GM12801 (cell line): ENCODE measurements around the gene PRM1.

ENCODE experiments used
- TF ChIP-seq, protein P1 (sequence below): IDR thresholded peaks from one replicate; pipeline ENCODE4 v1.5.1; 2011; ENCODE audit warnings: control low read depth; ENCODE audit not compliant: insufficient read length; ENCODE audit errors: extremely low read depth

Gene PRM1

DNA sequence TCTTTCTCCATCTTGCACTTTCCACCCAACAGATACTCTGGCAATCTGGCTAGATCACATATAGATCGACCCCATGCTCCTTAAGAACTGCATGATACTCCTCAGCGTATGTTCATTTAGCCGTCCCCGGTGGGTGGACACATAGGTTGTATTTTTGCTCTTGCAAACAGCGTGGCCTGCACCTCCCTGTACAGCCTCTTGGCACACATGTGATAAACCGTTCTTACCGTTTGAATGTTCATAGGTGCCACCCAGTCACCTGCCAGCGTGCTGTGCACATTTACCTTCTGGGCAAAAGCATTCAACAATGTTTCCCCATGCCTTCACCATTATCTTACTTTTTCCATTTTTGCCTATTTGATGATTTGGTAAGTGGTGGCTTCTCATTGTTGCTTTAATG lies 18.2 kb downstream of the PRM1 start:
- TF ChIP-seq, protein P1, sequence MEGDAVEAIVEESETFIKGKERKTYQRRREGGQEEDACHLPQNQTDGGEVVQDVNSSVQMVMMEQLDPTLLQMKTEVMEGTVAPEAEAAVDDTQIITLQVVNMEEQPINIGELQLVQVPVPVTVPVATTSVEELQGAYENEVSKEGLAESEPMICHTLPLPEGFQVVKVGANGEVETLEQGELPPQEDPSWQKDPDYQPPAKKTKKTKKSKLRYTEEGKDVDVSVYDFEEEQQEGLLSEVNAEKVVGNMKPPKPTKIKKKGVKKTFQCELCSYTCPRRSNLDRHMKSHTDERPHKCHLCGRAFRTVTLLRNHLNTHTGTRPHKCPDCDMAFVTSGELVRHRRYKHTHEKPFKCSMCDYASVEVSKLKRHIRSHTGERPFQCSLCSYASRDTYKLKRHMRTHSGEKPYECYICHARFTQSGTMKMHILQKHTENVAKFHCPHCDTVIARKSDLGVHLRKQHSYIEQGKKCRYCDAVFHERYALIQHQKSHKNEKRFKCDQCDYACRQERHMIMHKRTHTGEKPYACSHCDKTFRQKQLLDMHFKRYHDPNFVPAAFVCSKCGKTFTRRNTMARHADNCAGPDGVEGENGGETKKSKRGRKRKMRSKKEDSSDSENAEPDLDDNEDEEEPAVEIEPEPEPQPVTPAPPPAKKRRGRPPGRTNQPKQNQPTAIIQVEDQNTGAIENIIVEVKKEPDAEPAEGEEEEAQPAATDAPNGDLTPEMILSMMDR: no peak

DNA sequence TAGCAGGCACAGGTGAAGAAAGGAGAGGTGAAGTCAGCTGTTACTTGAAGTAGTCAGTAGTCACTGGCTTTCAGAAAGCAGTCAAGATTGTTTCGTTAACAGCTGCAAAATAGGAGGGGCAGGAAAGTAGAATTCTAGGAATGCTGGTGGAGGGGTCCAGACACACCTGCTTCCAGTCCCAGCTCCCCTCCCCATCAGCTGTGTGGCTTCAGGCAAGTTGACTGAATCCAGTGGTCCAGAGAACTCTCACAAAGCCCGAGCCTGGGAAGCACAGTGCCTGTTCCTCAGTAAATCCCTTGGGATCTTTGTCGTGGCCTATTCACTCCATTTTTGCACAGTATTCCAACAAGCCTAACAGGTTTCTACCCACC lies 20.5 kb downstream of the PRM1 start:
- TF ChIP-seq, protein P1: no peak

DNA sequence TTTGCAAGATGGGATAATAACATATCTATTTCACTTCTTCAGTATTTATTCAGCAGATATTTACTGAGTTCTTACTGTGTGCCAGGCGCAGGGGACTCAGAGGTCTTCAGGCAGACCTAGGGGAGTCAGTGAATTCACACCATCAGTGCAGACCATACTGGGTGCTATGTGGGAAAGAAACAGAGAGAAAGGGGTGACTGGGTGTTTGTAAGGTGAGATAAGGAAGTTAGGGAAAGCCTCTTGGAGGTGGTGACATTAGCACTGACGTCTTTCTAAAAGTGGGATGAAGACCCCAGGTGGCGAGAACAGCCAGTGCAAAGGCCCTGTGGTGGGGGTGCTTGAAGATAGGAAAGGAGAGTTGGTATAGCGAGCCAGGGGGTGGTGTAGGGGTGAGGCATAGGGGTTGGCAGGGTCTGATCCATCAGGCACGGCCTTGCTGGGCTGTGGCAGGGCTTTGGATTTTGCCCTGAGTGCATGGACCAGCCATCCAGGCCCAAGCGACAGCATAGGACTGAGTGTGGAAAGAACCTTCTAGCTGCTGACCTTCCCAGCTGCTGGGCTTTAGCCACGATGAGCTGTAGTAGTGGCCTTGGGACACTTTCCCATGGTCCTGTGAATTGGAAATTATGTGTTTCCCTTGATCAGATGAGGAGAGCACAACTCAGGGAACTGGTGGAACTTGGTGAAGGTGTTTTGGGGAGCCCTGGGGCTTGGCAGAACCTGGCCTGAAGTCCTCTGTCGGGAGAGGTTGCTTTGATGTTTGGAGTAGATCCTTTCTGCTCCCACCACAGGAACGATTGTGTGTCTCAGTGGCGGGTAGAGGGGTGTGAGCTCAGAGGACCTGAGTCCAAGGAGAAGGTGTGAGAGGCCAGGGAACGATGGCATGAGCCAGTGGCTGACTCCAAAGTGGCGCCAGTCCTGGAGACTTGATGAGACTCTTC lies 21.2 kb downstream of the PRM1 start:
- TF ChIP-seq, protein P1: no peak

DNA sequence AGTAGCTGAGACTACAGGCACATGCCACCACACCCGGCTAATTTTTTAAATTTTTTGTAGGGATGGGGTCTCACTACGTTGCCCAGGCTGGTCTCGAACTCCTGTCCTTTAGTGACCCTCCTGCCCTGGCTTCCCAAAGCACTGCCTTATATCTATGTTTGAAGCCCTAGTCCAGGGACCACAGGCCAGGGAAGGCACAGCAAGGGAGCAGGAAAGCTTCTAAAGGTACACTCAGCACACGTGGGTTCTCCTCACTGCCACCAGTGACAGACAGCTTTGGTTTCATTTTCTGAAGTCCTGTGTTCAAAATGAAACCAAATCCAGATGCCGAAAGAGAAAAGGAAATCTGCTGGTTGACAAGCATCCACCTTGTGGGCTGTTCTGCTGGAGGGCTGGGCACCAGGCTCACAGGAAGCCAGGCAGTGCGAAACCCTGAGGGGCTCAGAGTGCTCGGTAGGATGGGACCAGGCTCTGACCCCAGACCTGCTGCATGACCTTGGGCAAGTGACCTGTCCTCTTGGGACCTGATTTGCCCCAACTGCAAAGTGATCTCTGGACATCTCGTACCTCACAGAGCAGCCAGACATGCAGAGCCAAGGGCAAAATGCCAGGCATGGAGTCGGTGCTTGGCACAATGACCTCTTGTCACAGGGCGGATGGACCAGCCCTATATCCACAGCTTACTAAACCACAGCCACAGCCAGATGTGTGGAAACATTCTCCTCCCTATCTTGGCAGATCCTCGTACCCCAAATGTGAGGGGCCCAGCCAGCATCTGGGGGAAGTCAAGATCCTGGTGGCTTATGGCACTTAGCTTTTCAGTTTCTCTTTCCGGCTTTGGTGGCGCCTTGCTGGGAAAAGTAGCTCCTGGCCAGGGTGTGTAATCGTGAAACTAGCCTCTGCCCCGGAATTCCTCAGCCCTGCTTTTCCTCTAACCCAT lies 22.3 kb downstream of the PRM1 start:
- TF ChIP-seq, protein P1: no peak

DNA sequence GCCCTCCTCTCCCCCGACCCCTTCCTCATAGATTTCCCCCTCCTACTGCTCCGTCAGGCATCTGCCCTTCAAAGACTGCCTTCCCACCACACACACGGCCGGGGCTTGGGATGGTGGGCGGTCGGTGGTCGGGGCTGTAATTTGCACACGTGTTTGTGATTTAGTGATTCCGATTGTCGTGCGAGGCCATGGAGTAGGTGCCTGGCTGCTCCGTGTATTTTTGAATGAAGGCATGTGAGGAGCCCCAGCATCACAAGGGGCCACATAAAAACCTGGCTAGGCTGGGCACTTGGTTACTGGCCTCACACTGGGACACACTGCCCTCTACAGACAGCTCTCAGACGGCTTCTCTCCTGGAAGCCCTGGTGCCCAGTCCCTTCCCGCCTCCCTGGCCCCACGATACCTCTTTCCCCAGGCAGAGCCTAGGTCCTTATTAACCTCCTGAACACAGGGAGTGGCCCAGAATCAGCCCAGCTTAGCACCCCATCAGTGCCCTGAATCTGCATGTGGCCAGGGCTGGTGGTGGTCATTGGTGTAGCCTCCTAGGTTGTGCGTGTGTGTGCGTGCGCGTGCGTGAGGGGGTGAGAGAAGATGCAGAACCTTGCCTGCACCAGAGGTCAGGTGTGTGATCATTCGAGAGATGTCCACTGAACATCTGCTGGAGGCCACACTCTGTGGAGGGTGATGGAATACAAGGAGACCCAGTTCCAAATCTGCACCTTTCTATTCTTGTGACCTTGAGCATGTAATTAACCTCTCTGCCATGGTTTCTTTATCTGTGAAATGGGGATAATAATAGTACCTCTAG lies 23.8 kb downstream of the PRM1 start:
- TF ChIP-seq, protein P1: no peak

DNA sequence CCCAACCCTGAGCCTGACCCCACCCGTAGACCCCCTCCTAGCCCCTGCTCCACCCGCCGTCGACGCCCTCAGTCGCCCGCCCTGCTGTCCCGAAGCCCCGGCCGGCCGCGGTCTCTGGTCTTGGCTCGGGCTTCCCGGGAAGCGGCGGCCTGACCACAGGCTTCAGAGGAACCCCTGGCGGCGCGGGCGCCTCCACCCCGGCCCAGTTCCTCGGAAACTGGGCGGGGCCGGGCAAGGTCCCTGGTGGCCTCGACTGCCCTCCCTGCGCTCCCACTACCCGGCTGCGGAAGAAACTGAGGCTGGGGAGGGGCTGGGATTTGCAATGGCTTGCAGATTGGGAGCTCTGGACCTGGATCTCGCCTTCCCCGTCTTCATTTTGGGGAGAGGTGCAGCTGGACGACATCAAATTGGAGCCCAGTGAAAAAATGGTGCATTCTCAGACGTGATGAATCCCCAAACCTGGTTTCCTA lies 24.4 kb downstream of the PRM1 start:
- TF ChIP-seq, protein P1: no peak
